ENCODE results near the gene FBXW7.

FBXW7 gene

GRCh38 chr4:152540293-152540674 is 4.4 kb upstream of the FBXW7 start:
- DNase-seq (ENCODE audit: low spot score) (no peak), ATAC-seq (ENCODE audit: low read depth) (no peak)
- H3K4me1 ChIP-seq (ENCODE audit: insufficient read depth, poor library complexity, severe bottlenecking), result peaks cover 8% of the 10 kb centered on the region
- H3K9me3 ChIP-seq (ENCODE audit: severe bottlenecking), result no peaks in the 10 kb centered on the region
- TF ChIP-seq CTCF (IDR thresholded peaks at IDR 0.05; ENCODE audit: poor library complexity, severe bottlenecking), result no peak
- H3K27ac ChIP-seq (ENCODE audit: poor library complexity, severe bottlenecking), result no peak overlapping the region
- peaks cover 4% of the 10 kb centered on the region; the same call in 1 of the 2 replicates for H3K36me3 ChIP-seq (ENCODE audit: low read depth)
- H3K27me3 ChIP-seq (ENCODE audit: insufficient read depth, poor library complexity, severe bottlenecking), result no peaks in the 10 kb centered on the region
- no peak overlapping the region for H3K4me3 ChIP-seq (ENCODE audit: severe bottlenecking)

GRCh38 chr4:152539556-152540292 is 3.8 kb upstream of the FBXW7 start:
- no peak overlapping the region for H3K4me3 ChIP-seq (ENCODE audit: severe bottlenecking)
- no peak for TF ChIP-seq CTCF (IDR thresholded peaks at IDR 0.05; ENCODE audit: poor library complexity, severe bottlenecking)
- no peaks in the 10 kb centered on the region for H3K27me3 ChIP-seq (ENCODE audit: insufficient read depth, poor library complexity, severe bottlenecking)
- DNase-seq (ENCODE audit: low spot score), result no peak
- peaks cover 4% of the 10 kb centered on the region; the same call in 1 of the 2 replicates for H3K36me3 ChIP-seq (ENCODE audit: low read depth)
- H3K4me1 ChIP-seq (ENCODE audit: insufficient read depth, poor library complexity, severe bottlenecking), result peaks cover 8% of the 10 kb centered on the region
- no peaks in the 10 kb centered on the region for H3K9me3 ChIP-seq (ENCODE audit: severe bottlenecking)
- no peak overlapping the region for H3K27ac ChIP-seq (ENCODE audit: poor library complexity, severe bottlenecking)
- no peak for ATAC-seq (ENCODE audit: low read depth)

GRCh38 chr4:152537881-152538280 is 2.0 kb upstream of the FBXW7 start:
- Histone ChIP-seq H3K27me3 (ENCODE audit: insufficient read depth, poor library complexity, severe bottlenecking) (no peaks in the 10 kb centered on the region), H3K27ac (ENCODE audit: poor library complexity, severe bottlenecking) (peak overlapping the region; percentile 77), H3K4me1 (ENCODE audit: insufficient read depth, poor library complexity, severe bottlenecking) (peaks cover 16% of the 10 kb centered on the region), H3K4me3 (ENCODE audit: severe bottlenecking) (no peak overlapping the region), H3K36me3 (ENCODE audit: low read depth) (peaks cover 4% of the 10 kb centered on the region), H3K9me3 (ENCODE audit: severe bottlenecking) (no peaks in the 10 kb centered on the region)
- no peak for TF ChIP-seq CTCF (IDR thresholded peaks at IDR 0.05; ENCODE audit: poor library complexity, severe bottlenecking)
- ATAC-seq (ENCODE audit: low read depth) (no peak), DNase-seq (ENCODE audit: low spot score) (no peak)

- peak; percentile 42 for ATAC-seq (ENCODE audit: low read depth)
These were observed 772 bp upstream of the FBXW7 start for GRCh38 chr4:152536545-152537182.

More at GRCh38 chr4:152536545-152537182, 772 bp upstream of the FBXW7 start:
- peaks cover 24% of the 10 kb centered on the region for H3K4me1 ChIP-seq (ENCODE audit: insufficient read depth, poor library complexity, severe bottlenecking)
- no peaks in the 10 kb centered on the region for H3K9me3 ChIP-seq (ENCODE audit: severe bottlenecking)
- H3K27me3 ChIP-seq (ENCODE audit: insufficient read depth, poor library complexity, severe bottlenecking), result no peaks in the 10 kb centered on the region
- H3K27ac ChIP-seq (ENCODE audit: poor library complexity, severe bottlenecking), result peak overlapping the region; percentile 77
- no peak for DNase-seq (ENCODE audit: low spot score)
- H3K36me3 ChIP-seq (ENCODE audit: low read depth), result peaks cover 4% of the 10 kb centered on the region
- no peak for TF ChIP-seq CTCF (IDR thresholded peaks at IDR 0.05; ENCODE audit: poor library complexity, severe bottlenecking)
- peak overlapping the region; percentile 83 for H3K4me3 ChIP-seq (ENCODE audit: severe bottlenecking)

Data from RWPE2 (cell line).